ENCODE results near the gene SSR4. TPM values are rescaled to one million over a fixed set of nuclear protein-coding genes. Genes with fewer than 3 reads are reported as not detected.

Gene SSR4
- total RNA-seq, 1 donor from 2014 or later = 277 TPM

DNA sequence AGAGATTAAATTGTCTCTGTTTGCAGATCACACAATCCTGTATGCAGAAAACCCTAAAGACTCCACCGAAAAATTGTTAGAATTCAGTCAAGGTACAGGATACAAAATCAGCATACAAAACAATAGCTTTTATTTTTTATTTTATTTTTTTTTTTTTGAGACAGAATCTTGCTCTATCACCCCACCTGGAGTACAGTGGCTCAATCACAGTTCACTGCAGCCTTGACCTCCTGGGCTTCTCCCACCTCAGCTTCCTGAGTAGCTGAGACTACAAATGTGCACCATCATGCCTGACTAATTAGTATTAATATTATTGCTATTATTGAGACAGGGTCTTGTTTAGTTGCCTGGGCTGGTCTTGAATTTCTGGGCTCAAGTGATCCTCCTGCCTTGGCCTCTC lies 39.3 kb upstream of the SSR4 start:
- H3K27me3 Mint-ChIP-seq (ENCODE audit: unreplicated experiment) = no peaks in the 10 kb centered on the region
- TF ChIP-seq, protein P1, sequence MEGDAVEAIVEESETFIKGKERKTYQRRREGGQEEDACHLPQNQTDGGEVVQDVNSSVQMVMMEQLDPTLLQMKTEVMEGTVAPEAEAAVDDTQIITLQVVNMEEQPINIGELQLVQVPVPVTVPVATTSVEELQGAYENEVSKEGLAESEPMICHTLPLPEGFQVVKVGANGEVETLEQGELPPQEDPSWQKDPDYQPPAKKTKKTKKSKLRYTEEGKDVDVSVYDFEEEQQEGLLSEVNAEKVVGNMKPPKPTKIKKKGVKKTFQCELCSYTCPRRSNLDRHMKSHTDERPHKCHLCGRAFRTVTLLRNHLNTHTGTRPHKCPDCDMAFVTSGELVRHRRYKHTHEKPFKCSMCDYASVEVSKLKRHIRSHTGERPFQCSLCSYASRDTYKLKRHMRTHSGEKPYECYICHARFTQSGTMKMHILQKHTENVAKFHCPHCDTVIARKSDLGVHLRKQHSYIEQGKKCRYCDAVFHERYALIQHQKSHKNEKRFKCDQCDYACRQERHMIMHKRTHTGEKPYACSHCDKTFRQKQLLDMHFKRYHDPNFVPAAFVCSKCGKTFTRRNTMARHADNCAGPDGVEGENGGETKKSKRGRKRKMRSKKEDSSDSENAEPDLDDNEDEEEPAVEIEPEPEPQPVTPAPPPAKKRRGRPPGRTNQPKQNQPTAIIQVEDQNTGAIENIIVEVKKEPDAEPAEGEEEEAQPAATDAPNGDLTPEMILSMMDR (IDR thresholded peaks at IDR 0.05; ENCODE audit: partially characterized antibody, unreplicated experiment) = no peak
- no peaks in the 10 kb centered on the region for H3K9me3 Mint-ChIP-seq (ENCODE audit: unreplicated experiment)

DNA sequence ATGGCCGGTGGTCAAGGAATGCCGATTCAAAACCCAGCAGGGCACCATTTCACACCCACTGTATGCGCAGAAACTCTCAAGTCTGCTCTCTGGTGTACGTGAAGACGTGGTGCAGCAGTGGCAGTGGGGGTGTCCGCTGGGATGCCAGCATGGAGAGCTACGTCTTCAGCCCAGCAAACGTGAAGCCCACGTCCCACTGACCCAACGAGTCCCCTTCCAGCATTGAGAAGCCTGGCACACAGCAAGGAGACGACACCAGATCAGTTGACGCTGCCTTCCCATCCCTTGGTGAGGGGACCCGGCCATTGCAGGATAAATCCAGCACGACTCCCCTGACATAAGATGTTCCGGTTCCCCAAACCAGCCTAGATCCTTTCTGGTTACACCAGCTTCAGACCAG lies 32.6 kb upstream of the SSR4 start:
- H3K27me3 Mint-ChIP-seq (ENCODE audit: unreplicated experiment) = no peaks in the 10 kb centered on the region
- H3K36me3 Mint-ChIP-seq (ENCODE audit: unreplicated experiment) = no peaks in the 10 kb centered on the region
- TF ChIP-seq, protein P1 (IDR thresholded peaks at IDR 0.05; ENCODE audit: partially characterized antibody, unreplicated experiment) = no peak
- H3K4me3 Mint-ChIP-seq (ENCODE audit: unreplicated experiment) = no peak overlapping the region
- no peaks in the 10 kb centered on the region for H3K9me3 Mint-ChIP-seq (ENCODE audit: unreplicated experiment)
- no peaks in the 10 kb centered on the region for H3K4me1 Mint-ChIP-seq (ENCODE audit: low read depth, unreplicated experiment)
- no peak for DNase-seq
- H3K27ac Mint-ChIP-seq (ENCODE audit: unreplicated experiment) = no peak overlapping the region

More for the DNA sequence above, 39.3 kb upstream of the SSR4 start:
- no peak overlapping the region for H3K27ac Mint-ChIP-seq (ENCODE audit: unreplicated experiment)
- DNase-seq = no peak
- H3K36me3 Mint-ChIP-seq (ENCODE audit: unreplicated experiment) = peaks cover 5% of the 10 kb centered on the region
- no peak overlapping the region for H3K4me3 Mint-ChIP-seq (ENCODE audit: unreplicated experiment)
- H3K4me1 Mint-ChIP-seq (ENCODE audit: low read depth, unreplicated experiment) = no peaks in the 10 kb centered on the region

DNA sequence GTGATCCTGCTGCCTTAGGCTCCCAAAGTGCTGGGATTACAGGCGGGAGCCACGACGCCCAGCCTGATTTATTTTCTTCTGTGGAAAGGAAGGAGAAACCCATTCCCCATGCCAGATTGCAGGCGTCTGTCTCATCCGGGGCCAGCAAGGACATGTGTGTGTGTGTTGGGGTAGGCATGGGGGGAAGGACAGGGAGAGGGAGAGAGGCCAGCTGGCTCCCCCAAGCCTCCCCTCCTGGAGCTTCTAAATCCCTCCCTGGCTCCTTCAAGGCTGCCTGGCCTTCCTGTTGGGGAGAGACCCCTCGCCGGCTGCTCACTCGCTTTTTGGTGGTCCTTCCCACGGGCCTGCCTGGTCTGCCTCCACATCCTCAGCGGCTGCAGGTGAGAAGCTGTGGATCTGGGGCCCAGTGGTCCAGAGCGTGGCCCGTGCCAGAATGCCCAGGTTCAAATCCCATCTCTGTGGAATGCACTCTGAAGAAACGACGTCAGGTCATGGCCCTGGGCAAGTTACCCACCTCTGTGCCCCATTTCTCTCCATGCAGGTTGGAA lies 31.8 kb upstream of the SSR4 start:
- Mint-ChIP-seq H3K4me1 (ENCODE audit: low read depth, unreplicated experiment) (no peaks in the 10 kb centered on the region), H3K4me3 (ENCODE audit: unreplicated experiment) (no peak overlapping the region), H3K27me3 (ENCODE audit: unreplicated experiment) (no peaks in the 10 kb centered on the region), H3K9me3 (ENCODE audit: unreplicated experiment) (no peaks in the 10 kb centered on the region), H3K36me3 (ENCODE audit: unreplicated experiment) (no peaks in the 10 kb centered on the region), H3K27ac (ENCODE audit: unreplicated experiment) (no peak overlapping the region)
- DNase-seq = peak; percentile 5
- TF ChIP-seq, protein P1 (IDR thresholded peaks at IDR 0.05; ENCODE audit: partially characterized antibody, unreplicated experiment) = no peak

DNA sequence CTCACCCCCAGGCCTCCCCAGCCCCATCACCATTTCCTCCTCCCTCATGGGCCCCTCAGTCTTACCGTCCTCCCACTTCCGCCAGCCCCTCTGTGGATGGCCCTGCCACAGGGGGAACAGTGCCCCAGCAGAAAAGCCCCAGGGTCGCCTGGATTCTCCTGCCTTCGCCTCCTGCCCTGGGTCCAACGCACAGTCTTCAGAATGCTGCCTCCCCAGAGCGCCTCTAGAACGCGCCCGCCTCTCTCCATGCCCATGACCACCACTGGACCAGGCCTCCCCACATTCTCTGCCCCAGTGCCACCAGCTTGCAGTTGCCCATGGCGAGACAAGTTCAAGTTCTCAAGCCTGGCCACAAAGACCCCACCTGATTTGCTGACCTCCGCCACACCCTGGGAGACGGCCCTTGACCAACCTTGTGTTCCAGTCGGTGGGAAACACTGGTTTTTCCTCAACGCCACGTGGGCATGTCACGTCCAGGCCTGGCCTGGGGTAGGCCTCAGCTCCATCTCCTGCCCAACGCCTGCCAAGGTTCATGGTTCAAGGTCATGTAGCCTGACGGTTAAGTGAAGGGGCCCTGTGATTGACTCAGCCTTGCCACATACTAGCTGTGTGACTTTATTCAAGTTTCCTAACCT lies 31.1 kb upstream of the SSR4 start:
- no peak overlapping the region for H3K4me3 Mint-ChIP-seq (ENCODE audit: unreplicated experiment)
- no peaks in the 10 kb centered on the region for H3K36me3 Mint-ChIP-seq (ENCODE audit: unreplicated experiment)
- no peaks in the 10 kb centered on the region for H3K9me3 Mint-ChIP-seq (ENCODE audit: unreplicated experiment)
- no peaks in the 10 kb centered on the region for H3K4me1 Mint-ChIP-seq (ENCODE audit: low read depth, unreplicated experiment)
- H3K27me3 Mint-ChIP-seq (ENCODE audit: unreplicated experiment) = no peaks in the 10 kb centered on the region
- H3K27ac Mint-ChIP-seq (ENCODE audit: unreplicated experiment) = no peak overlapping the region
- TF ChIP-seq, protein P1 (IDR thresholded peaks at IDR 0.05; ENCODE audit: partially characterized antibody, unreplicated experiment) = no peak
- DNase-seq = peak; percentile 5

DNA sequence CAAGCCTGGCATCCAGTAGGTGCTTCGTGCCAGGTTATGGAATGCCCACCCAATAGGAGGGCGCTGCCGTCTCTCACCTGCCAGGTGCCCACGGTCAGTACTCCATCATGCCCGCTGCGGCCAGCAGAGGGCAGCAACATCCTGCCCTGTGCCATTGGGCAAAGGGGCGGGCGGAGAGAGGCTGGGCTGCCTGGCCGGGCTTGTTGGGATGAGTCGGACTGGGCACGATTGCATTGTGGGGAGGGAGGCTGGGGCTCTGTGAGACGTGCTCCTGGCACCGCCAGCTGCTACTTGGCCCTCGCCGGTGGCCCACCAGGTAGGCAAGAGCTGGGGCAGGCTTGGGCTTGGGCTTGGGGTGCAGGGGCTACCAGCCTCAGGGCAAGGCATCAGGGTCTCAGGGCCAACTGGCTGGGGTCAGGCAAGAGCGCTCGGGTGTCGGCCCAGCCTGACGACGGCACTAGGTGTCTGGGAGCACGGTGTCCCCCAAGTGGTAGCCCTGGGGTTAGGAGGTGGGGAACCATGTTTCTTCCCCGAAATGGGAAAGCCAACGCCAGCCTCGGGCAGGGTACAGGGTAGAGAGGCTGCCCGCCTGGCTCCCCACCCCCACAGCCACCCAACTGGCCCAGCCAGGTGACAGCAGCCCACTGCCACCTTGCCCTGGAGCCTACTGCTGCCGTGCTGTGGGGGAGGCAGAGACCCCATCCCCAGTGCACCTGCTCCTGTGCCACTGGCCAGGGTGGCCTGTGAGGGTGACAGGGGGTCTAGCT lies 30.3 kb upstream of the SSR4 start, which contains the start of gene PLXNB3:
Gene PLXNB3, plus strand, starts transcription at position 261 of the 767 bp plus-strand sequence. CDS start 1,287 bp downstream, outside the sequence.
- H3K27me3 Mint-ChIP-seq (ENCODE audit: unreplicated experiment) = no peaks in the 10 kb centered on the region
- DNase-seq = peak; percentile 78
- no peaks in the 10 kb centered on the region for H3K9me3 Mint-ChIP-seq (ENCODE audit: unreplicated experiment)
- no peaks in the 10 kb centered on the region for H3K36me3 Mint-ChIP-seq (ENCODE audit: unreplicated experiment)
- no peaks in the 10 kb centered on the region for H3K4me1 Mint-ChIP-seq (ENCODE audit: low read depth, unreplicated experiment)
- H3K27ac Mint-ChIP-seq (ENCODE audit: unreplicated experiment) = no peak within 1 kb of the TSS
- H3K4me3 Mint-ChIP-seq (ENCODE audit: unreplicated experiment) = no peak within 1 kb of the TSS
- TF ChIP-seq, protein P1 (IDR thresholded peaks at IDR 0.05; ENCODE audit: partially characterized antibody, unreplicated experiment) = peak; percentile 76

Measured in glutamatergic neuron (in vitro differentiated cells).